Keratinocyte (primary cell): ENCODE measurements around the gene BANK1.

Experiments
- EZH2 ChIP-seq: IDR thresholded peaks from one replicate; pipeline ENCODE4 v1.6.1; 2012; ENCODE audit warnings: inconsistent platforms, mild to moderate bottlenecking, low read length, moderate library complexity
- TF ChIP-seq, protein P1 (sequence below), 3 experiments: IDR thresholded peaks in 1 of 3; conservative IDR thresholded peaks in 1 of 3; optimal IDR thresholded peaks in 1 of 3; 2 replicates in 2 of 3; 3 replicates in 1 of 3; pipeline versions ENCODE3 to v1.5.1; 2011; ENCODE audit warnings: low read length in 3 of 3, mild to moderate bottlenecking in 3 of 3, moderate library complexity in 2 of 3, control low read depth in 1 of 3, inconsistent platforms in 1 of 3; ENCODE audit not compliant: insufficient read depth in 2 of 3; ENCODE audit errors: extremely low read depth in 1 of 3

DNA sequence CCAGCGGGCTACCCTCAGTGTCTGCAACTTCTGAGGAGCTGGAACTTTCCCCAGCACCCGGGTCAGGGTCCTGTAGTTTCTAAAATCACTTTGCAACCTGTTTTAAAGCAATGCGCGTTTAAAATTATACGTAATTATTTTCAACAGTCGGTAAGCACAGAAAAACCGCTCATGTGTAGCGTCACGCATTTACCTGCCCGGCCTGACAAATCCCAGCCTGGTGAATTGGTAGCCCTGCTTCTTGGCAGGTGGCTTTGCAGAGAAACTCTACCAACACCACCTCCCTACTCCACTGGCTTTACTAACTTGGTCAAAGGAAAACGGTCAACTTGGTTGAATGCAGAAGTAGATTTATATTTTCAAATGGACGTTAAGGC is 640 bp downstream of the BANK1 start:
- TF ChIP-seq EZH2, result no peak
- TF ChIP-seq, protein P1, sequence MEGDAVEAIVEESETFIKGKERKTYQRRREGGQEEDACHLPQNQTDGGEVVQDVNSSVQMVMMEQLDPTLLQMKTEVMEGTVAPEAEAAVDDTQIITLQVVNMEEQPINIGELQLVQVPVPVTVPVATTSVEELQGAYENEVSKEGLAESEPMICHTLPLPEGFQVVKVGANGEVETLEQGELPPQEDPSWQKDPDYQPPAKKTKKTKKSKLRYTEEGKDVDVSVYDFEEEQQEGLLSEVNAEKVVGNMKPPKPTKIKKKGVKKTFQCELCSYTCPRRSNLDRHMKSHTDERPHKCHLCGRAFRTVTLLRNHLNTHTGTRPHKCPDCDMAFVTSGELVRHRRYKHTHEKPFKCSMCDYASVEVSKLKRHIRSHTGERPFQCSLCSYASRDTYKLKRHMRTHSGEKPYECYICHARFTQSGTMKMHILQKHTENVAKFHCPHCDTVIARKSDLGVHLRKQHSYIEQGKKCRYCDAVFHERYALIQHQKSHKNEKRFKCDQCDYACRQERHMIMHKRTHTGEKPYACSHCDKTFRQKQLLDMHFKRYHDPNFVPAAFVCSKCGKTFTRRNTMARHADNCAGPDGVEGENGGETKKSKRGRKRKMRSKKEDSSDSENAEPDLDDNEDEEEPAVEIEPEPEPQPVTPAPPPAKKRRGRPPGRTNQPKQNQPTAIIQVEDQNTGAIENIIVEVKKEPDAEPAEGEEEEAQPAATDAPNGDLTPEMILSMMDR (optimal IDR thresholded peaks at IDR 0.05 in 1 of 3, IDR thresholded peaks at IDR 0.05 in 1 of 3, conservative IDR thresholded peaks at IDR 0.05 in 1 of 3; ENCODE audit: extremely low read depth in 1 of 3, insufficient read depth in 2 of 3, low read length in 3 of 3), result no peak
